HG03196 (cell line): ENCODE measurements around the gene ZBTB25.

ENCODE experiments used
- ATAC-seq: cut with Tn5 transposase; IDR thresholded peaks from one replicate; pipeline ENCODE4 v1.9.1; 2021; ENCODE audit not compliant: unreplicated experiment

Gene ZBTB25

DNA sequence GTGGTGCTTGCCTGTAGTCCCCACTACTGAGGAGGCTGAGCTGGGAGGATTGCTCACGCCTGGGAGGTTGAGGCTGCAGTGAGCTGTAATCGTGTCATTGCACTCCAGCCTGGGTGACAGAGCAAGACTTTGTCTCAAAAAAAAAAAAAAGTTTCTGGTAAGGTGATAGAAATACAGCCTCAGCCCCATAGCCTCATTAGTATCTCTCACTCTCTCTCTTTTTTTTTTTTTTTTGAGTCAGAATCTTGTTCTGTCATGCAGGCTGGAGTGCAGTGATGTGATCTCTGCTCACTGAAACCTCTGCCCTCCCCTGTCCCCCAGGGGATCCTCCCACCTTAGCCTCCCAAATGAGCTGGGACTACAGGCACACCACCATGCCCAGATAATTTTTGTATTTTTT, 96.3 kb downstream of the ZBTB25 start:
- no peak for ATAC-seq

- no peak for ATAC-seq
Observed at GRCh38 chr14:64405295-64405694, 98.3 kb downstream of the ZBTB25 start.

DNA sequence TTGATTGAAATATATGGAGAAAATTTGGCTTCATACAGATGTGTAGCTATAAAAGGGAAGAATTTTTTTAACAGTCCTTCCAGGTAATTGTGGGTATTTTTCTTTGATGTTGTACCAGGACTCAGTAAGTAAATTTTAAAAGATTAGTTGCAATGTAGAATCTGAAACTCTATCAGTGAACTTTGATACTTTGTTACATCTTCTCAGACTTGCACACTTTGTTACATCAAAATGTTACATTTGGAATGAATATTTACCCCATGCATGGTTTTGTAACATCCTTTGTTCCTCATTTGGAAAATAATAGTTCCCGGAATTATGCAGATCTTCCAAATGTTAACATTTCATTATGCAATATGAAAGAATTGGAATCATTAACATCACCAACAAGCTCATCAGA, 101.7 kb downstream of the ZBTB25 start:
- ATAC-seq = no peak

GRCh38 chr14:64400829-64401459, 102.7 kb downstream of the ZBTB25 start:
- ATAC-seq = no peak
